Articular chondrocyte of knee joint (primary cell): Measurements from ENCODE around the gene PPP2R2B. TPM values are rescaled to one million over a fixed set of nuclear protein-coding genes. Genes with fewer than 3 reads are reported as not detected.

Source experiments
- small RNA-seq: library from RNA; depleted of rRNA; stranded (forward); fragments of <200 nt; gene quantifications from one replicate; pipeline ENCODE3, GENCODE V24; 2012
- total RNA-seq: library from RNA; depleted of rRNA; stranded (reverse); fragments of >200 nt; gene quantifications from 2 replicates; pipeline ENCODE4 v1.2.3, GENCODE V29; 2012

PPP2R2B gene
- 1.8 and 2.5 TPM in 2 replicates for total RNA-seq

DNA sequence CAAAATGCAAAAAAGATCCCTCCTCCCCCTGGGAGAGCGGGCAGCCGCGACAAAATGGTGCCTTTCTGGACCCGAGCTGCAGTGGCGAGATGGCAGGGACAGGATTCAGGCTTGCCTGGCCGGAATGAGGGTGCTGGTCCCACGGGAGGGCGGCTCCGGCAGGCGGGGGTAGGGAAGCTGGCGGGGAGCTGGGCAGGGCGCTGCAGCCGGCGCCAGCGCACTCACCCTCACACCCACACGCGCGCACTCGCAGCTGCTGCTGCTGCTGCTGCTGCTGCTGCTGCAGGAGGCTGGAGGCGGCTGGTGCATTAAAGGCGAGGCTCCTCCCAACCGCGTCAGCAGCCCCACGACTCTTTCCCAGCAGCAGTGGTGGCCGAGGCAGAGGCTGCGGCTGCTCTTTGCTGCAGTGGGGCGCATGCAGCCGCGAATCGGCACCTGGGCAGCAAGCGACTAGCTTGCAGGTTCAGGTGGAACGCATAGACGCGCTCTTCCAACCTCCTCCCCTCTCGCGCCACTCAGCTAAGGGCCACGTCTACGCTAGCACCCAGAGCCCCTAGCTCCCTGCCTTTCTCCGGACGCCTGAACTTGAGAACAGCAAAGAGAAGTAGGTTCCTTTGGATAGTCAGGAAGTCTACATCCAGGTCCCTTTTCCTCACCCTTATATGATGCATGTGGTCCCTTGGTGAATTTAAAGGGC is at the start of gene PPP2R2B:
Gene PPP2R2B, minus strand, starts transcription at position 282 of the 697 bp plus-strand sequence.

Small RNA genes lying within 50 kb of the gene (small RNA-seq; reads per million reads assigned to genes)
- not detected for gene RN7SL791P
